Omental fat pad (tissue), 4 donors: ENCODE results near the gene PEA15. TPM values are rescaled to one million over a fixed set of nuclear protein-coding genes. Genes with fewer than 3 reads are reported as not detected.
A peak's percentile ranks its signal among the peaks of the same experiment; 100 is the strongest.

Source experiments
- ATAC-seq: fragments of 150-250 bp; one replicate; pipeline ENCODE4 v1.9.1; 2016; ENCODE audit warnings: mild to moderate bottlenecking, moderate library complexity; ENCODE audit not compliant: low FRiP score
- DNase-seq: peaks from one replicate; pipeline ENCODE4 v3.0.0-alpha.2; 2019; ENCODE audit warnings: low spot score
- total RNA-seq, 4 donors: library from RNA; depleted of rRNA; stranded (reverse); fragments of >200 nt; gene quantifications; one replicate each; pipeline ENCODE4 v1.1.0, GENCODE V29; 2016
- TF ChIP-seq, protein P1 (sequence below), 3 donors: fragments of 450-650 bp; IDR thresholded peaks; one replicate each; pipeline ENCODE4 v1.5.1; 2016 to 2017; ENCODE audit warnings: antibody characterized with exemption in 3 of 3, mild to moderate bottlenecking in 3 of 3, moderate library complexity in 2 of 3

Gene PEA15
- total RNA-seq, 4 donors from 2014 or later = 89.1 to 214 (median 153) TPM

DNA sequence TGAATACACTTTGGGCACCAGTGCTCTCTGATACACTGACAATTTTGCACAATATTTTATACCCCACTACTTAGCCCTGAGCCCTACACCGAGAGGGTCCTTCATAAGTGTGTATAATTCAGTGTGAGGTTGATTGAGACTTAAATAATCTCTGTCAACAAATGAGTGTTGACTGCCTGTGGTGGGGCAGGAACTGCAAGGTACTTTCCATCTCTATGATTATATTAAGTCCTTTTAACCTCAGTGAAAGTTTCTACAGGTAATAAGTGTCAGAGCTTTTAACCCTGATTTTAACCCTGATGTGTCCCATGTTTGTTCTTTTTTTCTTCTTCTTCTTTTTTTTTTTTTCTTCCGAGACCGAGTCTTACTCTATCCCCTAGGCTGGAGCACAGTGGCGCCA lies 9.0 kb upstream of the PEA15 start:
- TF ChIP-seq, protein P1, sequence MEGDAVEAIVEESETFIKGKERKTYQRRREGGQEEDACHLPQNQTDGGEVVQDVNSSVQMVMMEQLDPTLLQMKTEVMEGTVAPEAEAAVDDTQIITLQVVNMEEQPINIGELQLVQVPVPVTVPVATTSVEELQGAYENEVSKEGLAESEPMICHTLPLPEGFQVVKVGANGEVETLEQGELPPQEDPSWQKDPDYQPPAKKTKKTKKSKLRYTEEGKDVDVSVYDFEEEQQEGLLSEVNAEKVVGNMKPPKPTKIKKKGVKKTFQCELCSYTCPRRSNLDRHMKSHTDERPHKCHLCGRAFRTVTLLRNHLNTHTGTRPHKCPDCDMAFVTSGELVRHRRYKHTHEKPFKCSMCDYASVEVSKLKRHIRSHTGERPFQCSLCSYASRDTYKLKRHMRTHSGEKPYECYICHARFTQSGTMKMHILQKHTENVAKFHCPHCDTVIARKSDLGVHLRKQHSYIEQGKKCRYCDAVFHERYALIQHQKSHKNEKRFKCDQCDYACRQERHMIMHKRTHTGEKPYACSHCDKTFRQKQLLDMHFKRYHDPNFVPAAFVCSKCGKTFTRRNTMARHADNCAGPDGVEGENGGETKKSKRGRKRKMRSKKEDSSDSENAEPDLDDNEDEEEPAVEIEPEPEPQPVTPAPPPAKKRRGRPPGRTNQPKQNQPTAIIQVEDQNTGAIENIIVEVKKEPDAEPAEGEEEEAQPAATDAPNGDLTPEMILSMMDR (IDR thresholded peaks at IDR 0.05) = no peak
- DNase-seq = no peak
- no peak for ATAC-seq

DNA sequence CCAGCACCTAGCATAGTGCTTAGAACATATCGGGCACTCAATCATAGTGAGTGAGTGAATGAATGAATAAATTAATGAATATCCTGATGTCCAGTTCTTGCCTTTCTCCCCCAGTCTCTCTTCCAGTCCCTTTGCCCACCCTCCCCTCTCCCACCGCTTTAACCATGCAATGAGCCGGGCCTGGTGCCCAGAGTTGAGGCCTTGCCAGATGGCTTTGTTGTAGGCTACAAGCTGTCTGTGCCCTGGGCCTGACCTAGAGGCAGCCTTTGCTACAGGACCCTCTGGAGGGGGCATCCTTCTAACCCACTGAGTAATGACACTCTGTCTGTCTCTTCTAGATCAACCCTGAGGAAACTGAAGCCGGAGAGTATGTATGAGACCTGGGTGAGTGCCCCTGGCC lies 8.0 kb upstream of the PEA15 start:
- ATAC-seq (no peak), DNase-seq (no peak)
- TF ChIP-seq, protein P1 (IDR thresholded peaks at IDR 0.05) = no peak

DNA sequence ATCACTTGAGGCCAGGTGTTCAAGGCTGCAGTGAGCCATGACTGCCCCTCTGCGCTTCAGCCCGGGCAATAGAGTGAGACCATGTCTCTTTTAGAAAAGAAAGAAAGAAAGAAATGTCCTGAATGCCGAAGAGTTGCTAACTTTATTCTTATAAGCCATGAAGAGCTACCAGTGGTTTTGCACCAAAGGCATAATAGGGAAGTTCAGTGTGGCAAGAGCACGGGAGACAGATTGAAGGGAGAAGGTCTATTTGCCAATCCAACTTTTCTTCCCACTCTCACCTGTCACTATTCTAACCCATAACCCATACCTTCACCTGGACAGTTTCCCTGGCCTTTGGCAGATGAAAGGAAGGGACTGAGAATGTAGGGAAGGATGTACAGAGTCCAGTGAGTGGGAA lies 4.4 kb upstream of the PEA15 start:
- DNase-seq = no peak
- TF ChIP-seq, protein P1 (IDR thresholded peaks at IDR 0.05) = no peak
- no peak for ATAC-seq

DNA sequence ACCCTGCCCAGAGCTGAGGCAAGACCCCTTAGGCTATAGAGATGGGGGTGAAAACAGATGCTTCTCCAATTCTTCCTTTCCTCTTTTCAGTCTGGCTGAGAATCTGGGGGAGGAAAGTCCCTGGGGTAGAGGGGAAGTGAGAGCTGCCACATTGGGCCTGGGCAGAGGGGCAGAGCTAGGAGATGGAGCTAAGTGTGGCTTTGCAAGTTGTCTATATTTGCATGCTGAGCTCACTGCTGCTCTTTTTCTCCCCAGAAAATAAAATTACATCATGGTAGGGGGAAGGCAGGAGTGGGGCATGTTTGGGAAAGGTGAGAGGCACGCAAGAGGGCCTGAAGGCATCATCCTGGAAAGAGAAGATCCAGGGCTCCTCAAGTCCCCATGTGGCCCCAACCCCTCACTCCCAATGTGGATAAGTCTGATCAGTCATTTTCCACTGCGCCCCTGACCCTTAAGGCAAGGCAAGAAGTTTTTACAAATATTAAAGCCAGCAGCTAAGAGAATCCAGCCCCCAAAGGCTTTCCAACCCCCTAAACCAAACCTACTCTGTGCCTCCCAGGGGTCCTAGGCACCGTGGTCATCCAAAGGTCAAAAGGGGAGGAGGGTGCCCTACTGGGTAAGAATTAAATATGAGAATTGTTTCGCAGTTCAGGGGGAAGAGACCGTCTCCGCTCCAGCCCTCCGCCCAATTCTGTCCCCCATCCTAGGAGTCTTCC lies 500 bp upstream of the PEA15 start:
- ATAC-seq (no peak), DNase-seq (no peak)
- TF ChIP-seq, protein P1 (IDR thresholded peaks at IDR 0.05) = no peak

DNA sequence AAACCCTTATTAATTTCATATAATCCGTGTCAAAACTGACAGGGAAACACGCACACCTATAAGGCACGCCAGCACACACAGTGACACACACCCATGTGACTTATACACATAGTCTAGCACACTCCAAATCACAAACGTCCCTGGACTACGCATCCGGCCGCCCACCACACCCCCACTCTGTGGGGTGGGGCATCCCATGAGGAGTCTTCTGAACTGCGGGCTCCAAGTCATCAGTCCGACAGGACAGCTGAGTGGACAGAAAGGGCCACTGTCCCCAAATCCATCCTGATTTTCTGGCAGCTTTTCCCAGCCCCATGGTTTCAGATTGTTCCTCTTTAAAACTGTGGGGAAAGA lies 829 bp downstream of the PEA15 start:
- peak; percentile 83 for ATAC-seq
- TF ChIP-seq, protein P1 (IDR thresholded peaks at IDR 0.05) = no peak
- no peak for DNase-seq

DNA sequence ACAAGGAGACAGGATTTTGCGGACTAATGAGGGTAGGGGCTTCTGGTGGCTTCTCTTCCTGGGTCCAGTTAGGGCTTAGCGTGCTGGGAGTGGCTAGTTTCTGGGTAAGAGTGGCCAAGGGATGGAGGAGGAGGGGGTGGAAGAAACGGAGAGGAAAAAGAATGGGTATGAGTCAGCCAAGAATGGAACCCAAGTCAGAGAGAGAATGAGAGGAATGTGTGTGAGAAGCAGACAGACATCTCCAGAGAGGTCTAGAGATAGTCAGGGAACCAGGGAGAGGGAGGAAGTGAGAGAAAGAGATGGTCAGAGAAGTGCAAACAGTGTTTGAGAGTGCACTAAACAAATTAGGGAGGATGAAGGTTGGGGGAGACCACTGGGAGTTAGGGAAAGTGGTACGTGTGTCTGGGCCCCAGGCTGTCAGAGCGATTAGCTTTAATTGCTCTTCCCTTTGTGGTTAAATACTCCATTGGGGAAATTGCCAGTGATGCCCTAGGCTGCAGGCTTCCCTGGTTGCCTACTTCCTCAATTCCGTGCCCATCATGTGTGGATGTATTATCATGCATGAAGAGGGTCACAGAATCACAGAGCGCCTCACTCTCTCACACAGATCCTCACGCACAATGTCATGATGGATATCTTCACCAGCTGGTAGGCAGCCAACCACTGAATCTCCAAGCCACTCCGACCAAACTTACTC lies 1.4 kb downstream of the PEA15 start:
- no peak for DNase-seq
- peak; percentile 67 for ATAC-seq
- TF ChIP-seq, protein P1 (IDR thresholded peaks at IDR 0.05) = no peak
